Karpas-422 (cell line): ENCODE data around the gene PSME1. TPM values are rescaled to one million over a fixed set of nuclear protein-coding genes. Genes with fewer than 3 reads are reported as not detected.
A peak's percentile ranks its signal among the peaks of the same experiment; 100 is the strongest.

Source experiments
- DNase-seq: peaks from one replicate; pipeline ENCODE4 v3.0.0-alpha.2; 2015
- H2AFZ ChIP-seq: fragments of 200-600 bp; sonication (generic); 2 replicates; pipeline ENCODE4 v1.6.1; 2014; ENCODE audit warnings: antibody characterized with exemption, low read length, mixed read lengths
- H3K27ac ChIP-seq: fragments of 200-600 bp; sonication (generic); 2 replicates; pipeline ENCODE4 v1.5.1; 2014; ENCODE audit warnings: mild to moderate bottlenecking, low read length, moderate library complexity
- H3K27me3 ChIP-seq: fragments of 200-600 bp; sonication (generic); 2 replicates; pipeline ENCODE4 v1.6.1; 2014; ENCODE audit warnings: low read length, mixed read lengths
- H3K36me3 ChIP-seq: fragments of 200-600 bp; sonication (generic); 2 replicates; pipeline ENCODE4 v1.6.1; 2014; ENCODE audit warnings: low read length, mixed read lengths; ENCODE audit not compliant: insufficient read depth
- H3K4me1 ChIP-seq: fragments of 200-600 bp; sonication (generic); 2 replicates; pipeline ENCODE4 v1.6.1; 2014; ENCODE audit warnings: mild to moderate bottlenecking, low read length, mixed read lengths
- H3K4me2 ChIP-seq: fragments of 200-600 bp; sonication (generic); 2 replicates; pipeline ENCODE4 v1.6.1; 2014; ENCODE audit warnings: low read length, low read depth, mild to moderate bottlenecking; ENCODE audit not compliant: poor library complexity, severe bottlenecking
- H3K4me3 ChIP-seq: fragments of 200-600 bp; sonication (generic); 2 replicates; pipeline ENCODE4 v1.5.1; 2014; ENCODE audit warnings: mild to moderate bottlenecking, antibody characterized with exemption, low read length, mixed read lengths
- H3K79me2 ChIP-seq: fragments of 200-600 bp; sonication (generic); 2 replicates; pipeline ENCODE4 v1.6.1; 2014; ENCODE audit warnings: mild to moderate bottlenecking, low read length, mixed read lengths
- H3K9ac ChIP-seq: fragments of 200-600 bp; sonication (generic); 2 replicates; pipeline ENCODE4 v1.6.0; 2014; ENCODE audit warnings: low read length
- H3K9me2 ChIP-seq: fragments of 200-600 bp; sonication (generic), shearing (Covaris generic); replicated peaks from 2 replicates; pipeline ENCODE4 v1.6.0; 2014; ENCODE audit warnings: mild to moderate bottlenecking, low read length, moderate library complexity; ENCODE audit not compliant: insufficient read depth
- H3K9me3 ChIP-seq: fragments of 300-700, 200-600 bp; sonication (generic); 2 replicates; pipeline ENCODE4 v1.6.1; 2014; ENCODE audit warnings: low read length, mixed read lengths
- H4K20me1 ChIP-seq: fragments of 200-600 bp; sonication (generic); 2 replicates; pipeline ENCODE4 v1.6.1; 2014; ENCODE audit warnings: mild to moderate bottlenecking, antibody characterized with exemption, low read length, low read depth; ENCODE audit not compliant: insufficient read depth
- total RNA-seq: library from RNA; depleted of rRNA; stranded (reverse); fragments of >200 nt; shearing (Covaris generic); gene quantifications from 2 replicates; pipeline ENCODE4 v1.2.3, GENCODE V29; 2014; ENCODE audit warnings: low replicate concordance

PSME1 gene
- total RNA-seq, 1 experiment from 2014 or later = 435 TPM

GRCh38 chr14:24181371-24182077, 45.5 kb downstream of the PSME1 start:
- no peak overlapping the region for H3K4me2 ChIP-seq
- H3K4me1 ChIP-seq = no peaks in the 10 kb centered on the region
- no peak overlapping the region for H2AFZ ChIP-seq
- H3K27me3 ChIP-seq = no peaks in the 10 kb centered on the region
- peaks cover 45% of the 10 kb centered on the region for H3K36me3 ChIP-seq
- H3K9me3 ChIP-seq = no peaks in the 10 kb centered on the region
- no peak overlapping the region for H3K9ac ChIP-seq
- H4K20me1 ChIP-seq = 0 out of 2 replicates have a peak, but pooled peaks cover 4% of the 10 kb centered on the region
- no peak overlapping the region for H3K27ac ChIP-seq
- H3K79me2 ChIP-seq = peaks cover 6% of the 10 kb centered on the region; the same call in 1 of the 2 replicates
- no peaks in the 10 kb centered on the region for H3K9me2 ChIP-seq
- no peak for DNase-seq
- no peak overlapping the region for H3K4me3 ChIP-seq

GRCh38 chr14:24182110-24182882, 46.3 kb downstream of the PSME1 start:
- H3K27me3 ChIP-seq = no peaks in the 10 kb centered on the region
- H3K27ac ChIP-seq = no peak overlapping the region
- H3K79me2 ChIP-seq = peaks cover 14% of the 10 kb centered on the region
- H3K36me3 ChIP-seq = peaks cover 39% of the 10 kb centered on the region
- H3K4me1 ChIP-seq = peaks cover 5% of the 10 kb centered on the region
- no peak overlapping the region for H3K9ac ChIP-seq
- H2AFZ ChIP-seq = no peak overlapping the region
- H3K4me2 ChIP-seq = no peak overlapping the region
- no peaks in the 10 kb centered on the region for H3K9me2 ChIP-seq
- no peaks in the 10 kb centered on the region for H3K9me3 ChIP-seq
- DNase-seq = no peak
- H4K20me1 ChIP-seq = 0 out of 2 replicates have a peak, but pooled peaks cover 4% of the 10 kb centered on the region
- no peak overlapping the region for H3K4me3 ChIP-seq

- Histone ChIP-seq H3K9ac (no peak overlapping the region), H3K4me2 (no peak overlapping the region), H3K36me3 (peaks cover 34% of the 10 kb centered on the region), H2AFZ (no peak overlapping the region), H3K27ac (no peak overlapping the region), H3K9me3 (no peaks in the 10 kb centered on the region), H4K20me1 (0 out of 2 replicates have a peak, but pooled peaks cover 4% of the 10 kb centered on the region), H3K27me3 (no peaks in the 10 kb centered on the region), H3K4me1 (peaks cover 12% of the 10 kb centered on the region), H3K79me2 (peaks cover 22% of the 10 kb centered on the region), H3K9me2 (no peaks in the 10 kb centered on the region), H3K4me3 (no peak overlapping the region)
- DNase-seq = no peak
Measured at GRCh38 chr14:24183014-24183481, 47.1 kb downstream of the PSME1 start.

- Histone ChIP-seq H3K9ac (no peak overlapping the region), H3K79me2 (peaks cover 26% of the 10 kb centered on the region)
Measured at GRCh38 chr14:24184104-24184970, 48.3 kb downstream of the PSME1 start.

GRCh38 chr14:24185026-24185425, 49.0 kb downstream of the PSME1 start:
- Histone ChIP-seq H4K20me1 (0 out of 2 replicates have a peak, but pooled peaks cover under 1% of the 10 kb centered on the region), H3K9ac (no peak overlapping the region), H3K4me2 (no peak overlapping the region), H3K4me3 (no peak overlapping the region), H3K27me3 (no peaks in the 10 kb centered on the region), H2AFZ (no peak overlapping the region), H3K27ac (no peak overlapping the region), H3K4me1 (peaks cover 25% of the 10 kb centered on the region), H3K9me3 (no peaks in the 10 kb centered on the region), H3K79me2 (peaks cover 26% of the 10 kb centered on the region), H3K9me2 (no peaks in the 10 kb centered on the region), H3K36me3 (peaks cover 18% of the 10 kb centered on the region)
- no peak for DNase-seq

More at GRCh38 chr14:24184104-24184970, 48.3 kb downstream of the PSME1 start:
- DNase-seq = no peak
- Histone ChIP-seq H3K4me3 (no peak overlapping the region), H3K36me3 (peaks cover 24% of the 10 kb centered on the region), H3K9me2 (no peaks in the 10 kb centered on the region), H2AFZ (no peak overlapping the region), H3K4me2 (no peak overlapping the region), H4K20me1 (0 out of 2 replicates have a peak, but pooled peaks cover 4% of the 10 kb centered on the region), H3K27ac (no peak overlapping the region), H3K4me1 (peaks cover 18% of the 10 kb centered on the region), H3K27me3 (no peaks in the 10 kb centered on the region), H3K9me3 (no peaks in the 10 kb centered on the region)

- Histone ChIP-seq H3K79me2 (peaks cover 26% of the 10 kb centered on the region), H4K20me1 (no peaks in the 10 kb centered on the region), H3K9ac (no peak overlapping the region), H3K9me3 (no peaks in the 10 kb centered on the region), H3K4me2 (no peak overlapping the region), H3K9me2 (no peaks in the 10 kb centered on the region), H3K27me3 (no peaks in the 10 kb centered on the region), H3K4me1 (peaks cover 26% of the 10 kb centered on the region), H3K36me3 (peaks cover 18% of the 10 kb centered on the region; the same call in 1 of the 2 replicates), H2AFZ (no peak overlapping the region), H3K27ac (no peak overlapping the region), H3K4me3 (no peak overlapping the region)
- no peak for DNase-seq
Measured at GRCh38 chr14:24185741-24186140, 49.7 kb downstream of the PSME1 start.

GRCh38 chr14:24186831-24187538, 51.0 kb downstream of the PSME1 start:
- H4K20me1 ChIP-seq = no peaks in the 10 kb centered on the region
- H3K36me3 ChIP-seq = peaks cover 27% of the 10 kb centered on the region; the same call in 1 of the 2 replicates
- H3K4me3 ChIP-seq = peak overlapping the region; percentile 72; the same call in 1 of the 2 replicates

More at GRCh38 chr14:24186831-24187538, 51.0 kb downstream of the PSME1 start:
- DNase-seq = no peak
- Histone ChIP-seq H3K27me3 (no peaks in the 10 kb centered on the region), H3K9ac (peak overlapping the region; percentile 82), H2AFZ (no peak overlapping the region), H3K9me3 (no peaks in the 10 kb centered on the region), H3K27ac (no peak overlapping the region), H3K79me2 (peaks cover 36% of the 10 kb centered on the region), H3K4me2 (peak overlapping the region; percentile 96), H3K9me2 (no peaks in the 10 kb centered on the region), H3K4me1 (peaks cover 26% of the 10 kb centered on the region)
